Astrocyte (in vitro differentiated cells and primary cell): ENCODE results near the gene UTP11. TPM values are rescaled to one million over a fixed set of nuclear protein-coding genes. Genes with fewer than 3 reads are reported as not detected.

Experiments
- DNase-seq: peaks from one replicate; pipeline ENCODE4 v3.0.0-alpha.2; 2010; ENCODE audit warnings: low read depth
- FAIRE-seq: peaks from 2 replicates; lab custom pipeline; 2011; peaks lifted over from hg19 to GRCh38; lab: Jason Lieb, UNC
- H2AFZ ChIP-seq: 2 replicates; pipeline ENCODE4 v1.6.0; 2012; ENCODE audit warnings: low read depth, low read length, inconsistent platforms
- H3K27ac ChIP-seq: 2 replicates; pipeline ENCODE4 v1.5.1; 2011; ENCODE audit warnings: low read depth, low read length, inconsistent platforms
- H3K27me3 ChIP-seq: 2 replicates; pipeline ENCODE4 v1.6.0; 2011; ENCODE audit warnings: low read length, inconsistent platforms; ENCODE audit not compliant: insufficient read depth
- H3K36me3 ChIP-seq: 2 replicates; pipeline ENCODE4 v1.5.1; 2011; ENCODE audit warnings: low read length, inconsistent platforms; ENCODE audit not compliant: insufficient read depth
- H3K4me1 ChIP-seq: 2 replicates; pipeline ENCODE4 v1.5.1; 2011; ENCODE audit warnings: low read length, inconsistent platforms; ENCODE audit not compliant: insufficient read depth
- H3K4me2 ChIP-seq: 2 replicates; pipeline ENCODE4 v1.6.0; 2012; ENCODE audit warnings: low read length, inconsistent platforms
- H3K4me3 ChIP-seq: 2 replicates; pipeline ENCODE4 v1.5.1; 2011; ENCODE audit warnings: low read depth, mild to moderate bottlenecking, low read length, inconsistent platforms; ENCODE audit not compliant: insufficient read depth
- H3K79me2 ChIP-seq: 2 replicates; pipeline ENCODE4 v1.6.0; 2012; ENCODE audit warnings: mild to moderate bottlenecking, low read length, inconsistent platforms; ENCODE audit not compliant: insufficient read depth
- H3K9ac ChIP-seq: 2 replicates; pipeline ENCODE4 v1.6.0; 2012; ENCODE audit warnings: mild to moderate bottlenecking, low read length, inconsistent platforms
- H3K9me3 ChIP-seq: 2 replicates; pipeline ENCODE4 v1.5.1; 2012; ENCODE audit warnings: low read depth, mild to moderate bottlenecking, low read length, inconsistent platforms; ENCODE audit not compliant: insufficient read depth
- H4K20me1 ChIP-seq: 2 replicates; pipeline ENCODE4 v1.6.0; 2012; ENCODE audit warnings: low read length, inconsistent platforms; ENCODE audit not compliant: insufficient read depth
- H3K27ac Mint-ChIP-seq: one replicate; pipeline ENCODE4 v1.8.0; 2021; ENCODE audit warnings: mild to moderate bottlenecking, mixed read lengths; ENCODE audit not compliant: unreplicated experiment
- H3K27me3 Mint-ChIP-seq: one replicate; pipeline ENCODE4 v1.8.0; 2021; ENCODE audit warnings: low read depth, mixed read lengths; ENCODE audit not compliant: unreplicated experiment
- H3K36me3 Mint-ChIP-seq: one replicate; pipeline ENCODE4 v1.8.0; 2021; ENCODE audit warnings: low read depth, mixed read lengths; ENCODE audit not compliant: unreplicated experiment
- H3K4me1 Mint-ChIP-seq: one replicate; pipeline ENCODE4 v1.8.0; 2021; ENCODE audit warnings: low read depth, mixed read lengths; ENCODE audit not compliant: unreplicated experiment
- H3K4me3 Mint-ChIP-seq: one replicate; pipeline ENCODE4 v1.8.0; 2021; ENCODE audit warnings: mild to moderate bottlenecking, moderate library complexity, mixed read lengths; ENCODE audit not compliant: unreplicated experiment
- H3K9me3 Mint-ChIP-seq: one replicate; pipeline ENCODE4 v1.8.0; 2021; ENCODE audit warnings: mild to moderate bottlenecking, mixed read lengths; ENCODE audit not compliant: unreplicated experiment
- EZH2 ChIP-seq: IDR thresholded peaks from 2 replicates; pipeline ENCODE4 v1.6.1; 2012; ENCODE audit warnings: mild to moderate bottlenecking, low read length, inconsistent platforms; ENCODE audit not compliant: insufficient read depth
- total RNA-seq: library from RNA; stranded (reverse); gene quantifications from 2 replicates; pipeline ENCODE4 v1.2.1, GENCODE V29; 2021
- TF ChIP-seq, protein P1 (sequence below): IDR thresholded peaks from 2 replicates; pipeline ENCODE4 v1.5.1; 2011; ENCODE audit warnings: low read depth, mild to moderate bottlenecking, inconsistent platforms, low read length, moderate library complexity; ENCODE audit not compliant: insufficient read depth

The UTP11 gene
- total RNA-seq, 1 donor from 2014 or later = 42.6 TPM

DNA sequence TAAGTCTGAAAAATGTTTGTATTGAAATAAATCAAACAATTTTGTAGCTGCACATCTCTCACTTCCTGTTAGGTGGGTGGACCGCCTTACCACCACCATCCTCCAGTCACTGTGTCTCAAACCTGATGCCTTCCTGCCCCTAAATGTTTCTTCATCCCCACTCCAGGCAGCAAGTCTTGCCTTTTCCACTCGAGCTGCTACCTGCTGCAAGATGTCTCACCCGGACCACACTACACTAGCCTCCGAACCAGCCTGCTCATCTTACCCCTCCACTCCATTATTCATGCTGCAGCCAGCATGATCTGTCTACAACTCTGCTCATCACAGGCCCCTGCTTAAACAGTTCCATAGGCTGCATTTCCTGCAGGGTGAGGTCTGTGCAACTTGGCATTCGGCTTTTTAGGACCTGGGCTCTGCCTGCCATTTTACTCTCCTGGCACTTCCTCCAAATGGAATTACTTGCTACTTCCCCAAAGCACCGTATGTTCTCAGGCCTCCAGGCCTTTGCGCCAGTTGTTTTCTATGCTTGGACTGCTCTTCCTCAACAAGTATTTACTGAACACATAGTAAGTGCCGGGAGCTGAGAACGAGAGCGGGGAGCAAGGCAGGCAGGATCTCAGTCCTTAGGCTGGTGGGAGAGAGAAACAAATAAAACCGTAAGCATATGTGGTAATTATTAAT lies 17.5 kb upstream of the UTP11 start:
- Histone ChIP-seq H3K4me2 (no peak overlapping the region), H2AFZ (no peak overlapping the region), H3K9ac (no peak overlapping the region), H3K79me2 (peaks cover 34% of the 10 kb centered on the region), H3K4me3 (no peak overlapping the region), H3K27ac (no peak overlapping the region), H3K36me3 (peaks cover 21% of the 10 kb centered on the region), H3K27me3 (no peaks in the 10 kb centered on the region), H4K20me1 (no peaks in the 10 kb centered on the region), H3K9me3 (no peaks in the 10 kb centered on the region), H3K4me1 (peaks cover 41% of the 10 kb centered on the region)
- no peaks in the 10 kb centered on the region for H3K9me3 Mint-ChIP-seq
- no peak for DNase-seq
- peaks cover 41% of the 10 kb centered on the region for H3K4me1 Mint-ChIP-seq
- peaks cover 16% of the 10 kb centered on the region for H3K36me3 Mint-ChIP-seq
- peak overlapping the region; percentile 12 for H3K27ac Mint-ChIP-seq
- peak overlapping the region; percentile 47 for H3K4me3 Mint-ChIP-seq
- no peaks in the 10 kb centered on the region for H3K27me3 Mint-ChIP-seq
- no peak for FAIRE-seq
- TF ChIP-seq EZH2 = no peak
- TF ChIP-seq, protein P1, sequence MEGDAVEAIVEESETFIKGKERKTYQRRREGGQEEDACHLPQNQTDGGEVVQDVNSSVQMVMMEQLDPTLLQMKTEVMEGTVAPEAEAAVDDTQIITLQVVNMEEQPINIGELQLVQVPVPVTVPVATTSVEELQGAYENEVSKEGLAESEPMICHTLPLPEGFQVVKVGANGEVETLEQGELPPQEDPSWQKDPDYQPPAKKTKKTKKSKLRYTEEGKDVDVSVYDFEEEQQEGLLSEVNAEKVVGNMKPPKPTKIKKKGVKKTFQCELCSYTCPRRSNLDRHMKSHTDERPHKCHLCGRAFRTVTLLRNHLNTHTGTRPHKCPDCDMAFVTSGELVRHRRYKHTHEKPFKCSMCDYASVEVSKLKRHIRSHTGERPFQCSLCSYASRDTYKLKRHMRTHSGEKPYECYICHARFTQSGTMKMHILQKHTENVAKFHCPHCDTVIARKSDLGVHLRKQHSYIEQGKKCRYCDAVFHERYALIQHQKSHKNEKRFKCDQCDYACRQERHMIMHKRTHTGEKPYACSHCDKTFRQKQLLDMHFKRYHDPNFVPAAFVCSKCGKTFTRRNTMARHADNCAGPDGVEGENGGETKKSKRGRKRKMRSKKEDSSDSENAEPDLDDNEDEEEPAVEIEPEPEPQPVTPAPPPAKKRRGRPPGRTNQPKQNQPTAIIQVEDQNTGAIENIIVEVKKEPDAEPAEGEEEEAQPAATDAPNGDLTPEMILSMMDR = no peak

DNA sequence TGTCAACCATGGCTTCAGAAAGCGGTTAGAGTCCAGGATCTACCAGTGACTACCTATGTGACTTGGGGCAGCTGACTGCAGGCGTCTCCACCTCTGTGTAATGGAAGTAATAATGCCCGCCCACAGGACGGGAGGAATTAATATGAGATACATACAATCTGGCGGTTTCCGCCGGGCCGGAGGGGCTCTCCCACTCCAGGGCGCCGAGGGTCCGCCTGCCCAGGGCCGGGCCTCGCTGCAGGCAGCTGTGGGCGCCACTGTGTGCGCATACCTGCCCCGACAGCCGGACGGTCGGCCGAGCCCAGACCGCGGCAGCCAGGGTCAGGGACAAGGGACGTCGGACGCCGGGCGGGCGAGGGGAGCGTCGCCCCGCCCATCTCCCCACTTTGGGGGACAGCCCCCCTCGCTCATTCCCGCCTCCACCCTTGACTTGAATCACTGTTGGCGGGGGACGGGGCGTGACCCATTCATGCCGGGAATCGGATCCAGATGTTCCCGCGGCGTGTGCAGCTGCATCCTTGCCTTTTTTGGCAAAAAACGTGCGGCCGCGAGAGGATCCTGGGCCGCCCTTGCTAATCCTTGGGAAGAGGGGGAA lies 16.7 kb upstream of the UTP11 start:
- H3K79me2 ChIP-seq = peaks cover 42% of the 10 kb centered on the region
- peaks cover 50% of the 10 kb centered on the region for H3K4me1 ChIP-seq
- Mint-ChIP-seq H3K4me1 (peaks cover 46% of the 10 kb centered on the region), H3K27me3 (no peaks in the 10 kb centered on the region), H3K36me3 (peaks cover 15% of the 10 kb centered on the region), H3K27ac (peak overlapping the region; percentile 12), H3K4me3 (peak overlapping the region; percentile 50), H3K9me3 (no peaks in the 10 kb centered on the region)
- peak; percentile 72 for DNase-seq
- no peaks in the 10 kb centered on the region for H3K27me3 ChIP-seq
- no peak for TF ChIP-seq EZH2
- TF ChIP-seq, protein P1 = no peak
- H3K27ac ChIP-seq = peak overlapping the region; percentile 75
- H4K20me1 ChIP-seq = no peaks in the 10 kb centered on the region
- H2AFZ ChIP-seq = peak overlapping the region; percentile 55
- peak overlapping the region; percentile 65 for H3K9ac ChIP-seq
- no peaks in the 10 kb centered on the region for H3K9me3 ChIP-seq
- no peak for FAIRE-seq
- H3K36me3 ChIP-seq = peaks cover 21% of the 10 kb centered on the region
- peak overlapping the region; percentile 82 for H3K4me2 ChIP-seq
- H3K4me3 ChIP-seq = peak overlapping the region; percentile 45
